HG03571 (cell line): ENCODE measurements around the gene SLC49A3.
"Not testable (repeated sequence)": the region's sequence is repeated elsewhere in the genome, so short reads cannot be mapped to it uniquely, and the experiment has no call there.

ENCODE experiments used
- ATAC-seq: cut with Tn5 transposase; IDR thresholded peaks from one replicate; pipeline ENCODE4 v1.9.1; 2021; ENCODE audit not compliant: unreplicated experiment

The SLC49A3 gene

DNA sequence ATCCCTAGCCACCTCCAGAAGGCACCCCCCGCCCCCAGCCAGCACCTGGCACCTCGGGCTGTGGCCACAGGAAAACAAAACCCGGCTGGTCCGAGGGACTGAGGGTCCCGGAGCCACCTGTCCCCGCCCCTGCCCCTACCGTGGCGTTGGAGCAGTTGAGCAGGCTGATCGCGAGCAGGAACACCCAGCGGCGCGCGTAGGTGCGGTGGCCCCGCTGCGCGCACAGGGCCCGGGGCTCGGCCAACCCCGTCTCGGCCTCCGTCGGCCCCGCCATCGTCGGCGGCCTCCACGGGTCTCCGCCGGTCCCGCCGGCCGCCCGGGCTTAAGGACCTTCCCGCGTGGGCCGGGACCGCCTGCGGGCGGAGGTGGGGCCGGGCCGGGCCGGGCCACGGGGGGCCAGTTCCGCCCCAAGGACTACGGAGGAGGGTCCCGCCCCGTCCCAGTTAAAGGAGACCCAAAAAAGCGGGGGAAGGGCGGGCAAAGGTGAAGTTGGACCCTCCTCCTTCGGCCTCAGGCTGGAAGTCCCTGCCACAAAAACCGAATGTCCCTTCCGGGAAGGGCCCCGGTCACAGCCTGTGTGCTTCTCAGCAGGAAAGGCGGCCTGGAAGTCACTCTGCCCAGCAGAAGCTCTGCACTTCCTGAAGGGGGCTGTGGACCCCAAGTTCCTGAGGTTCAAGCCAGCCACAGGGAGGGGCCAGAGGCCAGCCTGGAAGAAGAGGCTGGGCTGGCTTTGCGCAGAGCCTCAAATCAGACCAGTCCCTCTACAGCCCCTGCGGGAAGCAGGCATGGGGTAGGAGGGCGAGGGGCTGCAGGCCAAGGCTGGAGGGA is at the start of gene SLC49A3:
TSS of gene SLC49A3 (minus strand) at position 298 of the 828 bp plus-strand sequence. CDS start at position 274, 24 bp downstream.
- ATAC-seq: no peak

DNA sequence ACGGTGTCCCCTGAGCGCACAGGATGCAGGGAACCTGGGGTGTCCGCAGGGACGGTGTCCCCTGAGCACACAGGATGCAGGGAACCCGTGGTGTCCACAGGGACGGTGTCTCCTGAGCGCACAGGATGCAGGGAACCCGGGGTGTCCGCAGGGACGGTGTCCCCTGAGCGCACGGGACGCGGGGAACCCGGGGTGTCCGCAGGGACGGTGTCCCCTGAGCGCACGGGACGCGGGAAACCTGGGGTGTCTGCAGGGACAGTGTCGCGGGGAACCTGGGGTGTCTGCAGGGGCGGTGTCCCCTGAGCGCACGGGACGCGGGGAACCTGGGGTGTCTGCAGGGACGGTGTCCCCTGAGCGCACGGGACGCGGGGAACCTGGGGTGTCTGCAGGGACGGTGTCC is 47.6 kb upstream of the SLC49A3 start:
- ATAC-seq: not testable (repeated sequence)

DNA sequence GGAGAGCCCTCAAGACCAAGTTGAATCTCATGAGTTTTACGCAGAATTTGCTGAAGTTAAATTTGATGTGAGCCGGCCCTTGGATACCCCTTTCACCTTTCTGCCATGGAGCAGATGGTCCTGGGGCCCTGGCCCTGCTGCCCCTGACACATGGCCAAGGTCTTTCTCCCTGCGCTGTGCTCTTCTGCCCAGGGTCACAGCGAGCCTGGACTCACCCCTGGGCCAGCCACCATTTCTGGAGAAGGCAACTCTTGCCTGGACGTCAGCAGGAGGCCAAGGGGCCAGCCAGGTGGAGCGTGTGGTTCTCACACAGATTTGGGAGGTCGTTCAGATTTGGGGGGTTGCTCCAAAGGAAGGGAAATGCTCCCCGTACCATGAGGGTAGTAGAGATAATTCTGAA is 46.6 kb upstream of the SLC49A3 start:
- ATAC-seq: no peak

DNA sequence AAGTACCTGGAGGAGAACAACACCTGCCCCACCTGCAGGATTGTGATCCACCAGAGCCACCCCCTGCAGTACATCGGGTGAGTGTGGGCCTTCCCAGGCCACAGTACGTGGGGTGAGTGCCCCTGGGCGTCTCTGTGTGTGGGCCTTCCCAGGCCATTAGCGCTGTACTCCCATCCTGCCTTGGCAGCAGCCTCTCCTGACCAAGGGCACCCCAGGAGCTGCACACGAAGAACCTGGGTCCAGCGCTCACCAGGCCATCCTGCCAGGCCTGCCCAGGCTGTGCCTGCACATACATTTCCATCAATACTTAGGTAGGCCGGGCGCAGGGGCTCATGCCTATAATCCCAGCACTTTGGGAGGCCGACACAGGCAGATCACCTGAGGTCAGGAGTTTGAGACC is 46.0 kb upstream of the SLC49A3 start:
- ATAC-seq: no peak

DNA sequence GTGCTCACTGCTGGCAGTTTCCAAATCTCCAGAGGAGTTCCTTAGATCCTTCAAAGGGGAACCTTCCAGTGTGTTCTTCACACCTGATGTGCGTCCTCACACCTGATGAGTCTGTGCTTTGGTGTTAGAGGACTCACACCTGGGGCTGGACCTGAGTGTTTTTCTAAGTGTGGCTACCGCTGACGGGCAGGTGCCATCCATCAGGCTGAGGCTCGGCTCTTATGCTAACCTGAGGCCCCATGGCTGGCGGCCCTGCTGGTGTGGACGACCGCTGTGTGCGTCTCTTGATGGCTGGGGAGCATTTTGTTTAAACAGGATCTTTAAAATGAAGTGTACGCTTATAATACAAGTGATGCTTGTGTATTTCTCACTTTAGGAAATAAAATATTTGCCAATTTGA is 45.1 kb upstream of the SLC49A3 start:
- ATAC-seq: no peak

DNA sequence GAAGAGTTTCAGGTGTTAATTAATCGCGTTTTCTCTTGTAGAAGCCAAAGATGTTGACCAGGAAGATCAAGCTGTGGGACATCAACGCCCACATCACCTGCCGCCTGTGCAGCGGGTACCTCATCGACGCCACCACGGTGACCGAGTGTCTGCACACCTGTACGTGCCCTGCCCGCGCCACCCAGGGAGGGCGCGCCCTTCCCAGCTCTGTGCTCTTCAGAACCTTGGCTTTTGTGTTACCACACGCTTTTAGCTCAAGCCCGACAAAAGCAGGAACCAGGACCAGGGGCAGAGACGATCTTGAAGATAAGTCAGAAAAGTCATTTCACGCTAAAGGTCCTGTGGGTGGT is 44.7 kb upstream of the SLC49A3 start:
- no peak for ATAC-seq

DNA sequence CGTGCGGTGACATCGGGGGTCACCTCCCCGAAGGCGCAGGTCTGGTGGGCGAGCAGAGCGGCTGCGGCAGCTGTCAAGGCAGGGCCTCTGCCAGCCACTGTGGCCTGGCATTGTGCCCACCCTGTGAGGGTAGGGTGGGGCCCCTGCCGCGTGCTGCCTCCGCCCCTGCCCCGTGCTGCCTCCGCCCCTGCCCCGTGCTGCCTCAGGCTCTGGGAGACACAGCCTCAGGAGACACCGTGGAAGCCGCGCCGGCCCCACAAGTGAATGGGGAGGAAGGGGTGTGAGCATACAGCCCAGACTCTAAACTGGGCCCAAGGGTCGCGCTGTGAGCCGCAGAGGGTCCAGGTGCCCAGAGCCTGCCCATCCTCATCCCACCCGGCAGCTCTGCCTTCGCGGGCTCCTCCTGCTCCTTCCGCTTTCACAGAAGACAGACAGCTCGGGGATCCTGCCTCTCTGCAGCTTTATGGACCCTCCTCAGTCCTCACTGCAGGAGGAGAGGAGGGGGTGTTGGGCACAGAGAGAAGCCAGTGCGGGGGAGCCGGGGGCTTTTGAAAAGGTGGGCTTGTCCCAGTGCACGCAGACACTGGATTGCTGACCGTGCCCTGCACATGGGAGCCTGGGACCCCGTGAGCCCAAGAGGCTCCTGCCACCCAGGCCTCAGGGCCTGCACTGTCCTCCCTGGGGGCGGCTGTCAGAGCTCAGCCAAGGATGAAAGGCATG is 44.1 kb upstream of the SLC49A3 start:
- ATAC-seq: no peak

DNA sequence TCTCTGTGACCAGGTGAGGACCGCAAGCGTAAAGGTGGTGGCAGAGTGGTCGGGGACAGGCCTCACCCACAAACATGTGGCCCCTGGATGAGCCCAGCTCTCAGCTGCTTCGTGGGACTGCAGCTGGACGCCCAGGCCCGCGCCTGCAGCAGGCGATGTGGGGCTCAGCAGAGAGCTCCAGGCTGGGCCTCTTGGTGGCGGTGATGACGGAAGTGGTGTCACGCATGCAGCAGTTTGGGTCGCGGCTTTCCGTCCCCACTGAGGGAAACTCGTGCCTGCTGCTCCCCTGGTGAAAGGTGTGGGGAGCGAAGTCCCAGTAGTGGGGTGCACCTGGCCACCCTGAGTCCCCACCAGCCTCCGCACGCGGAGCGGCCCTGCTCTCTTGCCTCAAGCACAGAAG is 43.5 kb upstream of the SLC49A3 start:
- ATAC-seq: no peak

DNA sequence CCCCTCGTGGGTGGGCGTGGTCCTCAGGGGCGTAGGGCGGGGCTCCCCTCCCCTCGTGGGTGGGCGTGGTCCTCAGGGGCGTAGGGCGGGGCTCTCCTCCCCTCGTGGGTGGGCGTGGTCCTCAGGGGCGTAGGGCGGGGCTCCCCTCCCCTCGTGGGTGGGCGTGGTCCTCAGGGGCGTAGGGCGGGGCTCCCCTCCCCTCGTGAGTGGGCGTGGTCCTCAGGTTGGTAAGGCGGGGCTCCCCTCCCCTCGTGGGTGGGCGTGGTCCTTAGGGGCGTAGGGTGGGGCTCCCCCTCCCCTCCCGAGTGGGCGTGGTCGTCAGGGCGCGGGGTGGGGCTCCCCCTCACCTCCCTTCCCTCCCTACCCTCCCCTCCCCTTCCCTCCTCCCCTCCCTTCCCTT is 43.0 kb upstream of the SLC49A3 start:
- not testable (repeated sequence) for ATAC-seq

DNA sequence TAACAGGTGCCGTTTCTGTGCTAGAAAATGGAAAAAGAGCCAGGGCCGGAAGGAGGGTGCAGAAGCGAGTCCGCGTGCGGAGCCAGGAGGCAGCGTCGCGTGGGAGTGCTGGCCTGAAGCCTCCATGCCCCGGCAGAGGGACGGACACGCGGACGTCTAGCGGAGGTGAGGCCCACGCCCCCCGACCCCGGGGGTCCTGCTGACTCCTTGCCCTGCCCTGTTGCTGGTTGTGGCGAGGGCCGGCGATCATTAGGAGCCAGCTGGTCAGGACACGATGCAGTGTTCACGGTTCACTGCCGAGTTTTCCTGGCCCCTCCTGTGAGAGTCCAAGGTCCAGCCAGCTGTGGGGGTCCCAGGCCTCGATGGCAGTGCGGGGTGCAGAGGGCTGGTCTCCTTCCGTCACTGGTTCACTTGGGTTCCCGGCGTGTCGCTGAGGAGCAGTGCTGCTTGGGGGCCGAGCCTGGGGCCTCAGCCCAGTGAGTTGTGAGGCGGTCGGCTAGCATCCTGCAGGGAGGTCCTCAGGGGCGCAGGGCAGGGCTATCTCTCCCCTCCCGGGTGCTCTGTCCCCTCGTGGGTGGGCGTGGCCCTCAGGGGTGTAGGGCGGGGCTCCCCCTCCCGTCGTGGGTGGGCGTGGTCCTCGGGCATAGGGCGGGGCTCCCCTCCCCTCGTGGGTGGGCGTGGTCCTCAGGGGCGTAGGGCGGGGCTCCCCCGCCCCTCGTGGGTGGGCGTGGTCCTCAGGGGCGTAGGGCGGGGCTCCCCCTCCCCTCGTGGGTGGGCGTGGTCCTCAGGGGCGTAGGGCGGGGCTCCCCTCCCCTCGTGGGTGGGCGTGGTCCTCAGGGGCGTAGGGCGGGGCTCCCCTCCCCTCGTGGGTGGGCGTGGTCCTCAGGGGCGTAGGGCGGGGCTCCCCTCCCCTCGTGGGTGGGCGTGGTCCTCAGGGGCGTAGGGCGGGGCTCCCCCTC is 42.3 kb upstream of the SLC49A3 start:
- ATAC-seq: not testable (repeated sequence)

DNA sequence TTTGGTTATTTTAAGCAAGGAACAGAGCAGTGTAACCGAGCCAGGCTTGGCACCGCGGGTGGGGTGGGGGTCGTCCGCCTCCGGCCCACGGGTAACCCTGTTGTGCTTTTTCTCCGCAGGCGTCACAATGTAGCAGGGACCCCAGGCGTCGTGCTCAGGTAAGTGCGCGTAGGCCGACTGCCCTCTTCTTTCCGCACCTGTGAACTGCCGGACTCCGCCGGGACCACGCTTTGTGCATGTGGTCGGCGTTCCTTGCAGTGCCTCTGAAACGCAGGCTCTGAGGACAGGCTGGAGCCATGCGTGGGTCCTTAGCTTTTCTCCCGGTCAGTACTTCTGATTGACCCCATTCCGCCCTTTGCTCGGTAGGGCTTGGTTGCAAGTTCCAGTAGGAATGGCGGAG is 41.6 kb upstream of the SLC49A3 start:
- ATAC-seq: no peak

DNA sequence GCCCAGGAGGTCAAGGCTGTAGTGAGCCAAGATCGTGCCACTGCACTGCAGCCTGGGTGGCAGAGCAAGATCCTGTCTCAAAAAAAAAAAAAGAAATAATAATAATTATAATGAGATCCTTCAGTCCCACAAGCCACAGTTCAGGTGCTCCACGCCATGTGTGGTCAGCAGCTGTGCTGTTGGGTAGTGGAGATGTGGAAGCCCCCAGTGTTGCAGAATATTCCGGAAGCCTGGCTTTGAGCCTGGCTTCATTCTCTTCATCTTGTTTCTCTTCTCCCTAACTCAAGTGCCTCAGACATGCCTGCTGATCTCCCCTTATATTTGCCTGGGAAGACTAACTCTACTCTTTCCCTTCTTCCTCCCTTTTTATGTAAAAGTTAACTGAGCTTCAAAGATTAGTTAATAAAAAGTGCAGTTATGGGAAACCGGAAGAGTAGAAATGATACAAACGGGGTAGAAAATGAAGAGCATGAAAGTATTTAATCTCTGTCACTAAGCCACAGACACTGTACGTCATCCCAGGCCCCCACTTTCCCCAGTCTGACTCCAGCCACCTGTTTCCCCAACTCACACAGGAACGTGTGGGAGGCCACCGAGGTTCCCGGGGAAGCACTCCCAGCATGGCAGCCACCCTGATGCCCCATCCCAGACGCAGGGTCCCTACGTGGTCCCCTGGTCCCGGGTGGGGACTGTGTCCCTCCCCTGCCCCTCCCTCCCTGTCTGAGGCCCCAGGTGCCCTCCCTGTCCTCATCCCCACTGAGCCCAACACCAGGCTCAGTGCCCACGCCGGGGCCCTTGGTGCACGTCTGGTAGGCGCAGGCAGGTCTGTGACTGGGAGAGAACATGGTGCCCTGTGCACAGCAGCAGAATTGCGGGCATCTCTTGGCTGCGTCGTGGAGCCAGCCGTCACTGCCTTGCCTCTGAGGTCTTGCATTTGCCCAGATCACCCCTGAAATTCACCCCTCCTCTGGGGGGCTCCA is 40.7 kb upstream of the SLC49A3 start:
- ATAC-seq: no peak

DNA sequence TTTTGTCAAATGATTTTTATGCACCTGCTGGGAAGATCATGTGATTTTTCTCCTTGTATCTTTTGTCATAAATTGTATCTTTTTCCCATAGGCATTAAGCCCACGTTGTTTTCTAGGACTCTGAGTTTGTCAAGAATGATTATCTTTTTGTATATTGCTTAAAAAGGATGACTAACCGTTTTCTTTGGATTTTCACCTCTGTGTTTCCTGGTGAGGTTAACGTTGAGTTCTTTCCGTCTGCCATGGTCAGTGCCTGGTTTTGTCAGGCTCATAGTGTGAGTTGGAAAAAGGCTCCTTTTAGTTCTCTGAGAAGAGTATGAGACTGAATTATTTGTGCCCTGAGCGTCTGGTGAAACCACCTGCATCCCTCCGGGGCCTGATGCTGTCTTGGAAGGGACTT is 38.6 kb upstream of the SLC49A3 start:
- ATAC-seq: no peak

DNA sequence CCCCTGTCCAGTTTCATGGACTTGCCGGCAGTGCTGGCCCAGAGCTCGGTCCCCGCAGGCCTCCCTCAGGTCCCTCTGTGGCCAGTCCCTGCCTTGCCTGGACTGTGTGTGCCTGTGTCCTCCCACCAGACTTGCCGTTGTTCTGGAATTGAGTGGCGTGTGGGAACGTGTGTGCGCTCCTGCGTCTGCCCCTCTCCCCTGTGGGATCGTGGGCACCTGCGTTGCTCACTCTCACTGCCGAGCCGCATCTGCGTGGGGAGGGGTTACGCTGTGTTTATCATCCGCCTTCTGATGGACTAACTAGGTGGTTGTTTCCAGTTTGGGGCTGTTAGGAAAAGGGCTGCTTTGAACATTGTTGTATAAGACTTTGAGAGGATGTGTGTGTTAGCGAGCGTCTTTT is 37.9 kb upstream of the SLC49A3 start:
- no peak for ATAC-seq

DNA sequence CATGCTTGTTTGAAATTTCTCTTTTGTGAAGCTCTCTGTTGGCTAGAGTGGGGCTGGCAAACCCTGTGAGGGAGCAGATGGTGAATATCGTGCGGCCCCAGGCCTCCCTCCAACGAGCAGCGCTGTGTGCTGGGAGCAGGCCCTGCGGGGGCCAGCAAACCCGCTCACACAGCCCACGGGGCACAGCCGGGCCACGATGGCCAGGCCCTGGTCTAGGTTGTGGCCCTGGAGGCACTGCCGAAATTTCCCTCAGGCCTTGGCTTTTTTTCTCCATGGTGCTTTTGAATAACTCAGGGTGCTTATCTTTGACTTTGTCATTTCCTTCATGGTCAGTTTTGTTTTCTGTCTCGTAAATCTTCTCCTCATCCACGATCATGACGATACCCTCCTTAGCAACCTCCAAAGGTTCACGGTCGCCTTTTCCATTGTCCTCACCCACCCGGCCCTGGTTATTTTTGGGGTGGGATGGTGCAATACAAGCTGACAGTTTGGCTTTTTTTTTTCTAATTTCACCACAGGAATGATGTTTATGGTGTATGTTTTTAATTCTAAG is 37.4 kb upstream of the SLC49A3 start:
- no peak for ATAC-seq

DNA sequence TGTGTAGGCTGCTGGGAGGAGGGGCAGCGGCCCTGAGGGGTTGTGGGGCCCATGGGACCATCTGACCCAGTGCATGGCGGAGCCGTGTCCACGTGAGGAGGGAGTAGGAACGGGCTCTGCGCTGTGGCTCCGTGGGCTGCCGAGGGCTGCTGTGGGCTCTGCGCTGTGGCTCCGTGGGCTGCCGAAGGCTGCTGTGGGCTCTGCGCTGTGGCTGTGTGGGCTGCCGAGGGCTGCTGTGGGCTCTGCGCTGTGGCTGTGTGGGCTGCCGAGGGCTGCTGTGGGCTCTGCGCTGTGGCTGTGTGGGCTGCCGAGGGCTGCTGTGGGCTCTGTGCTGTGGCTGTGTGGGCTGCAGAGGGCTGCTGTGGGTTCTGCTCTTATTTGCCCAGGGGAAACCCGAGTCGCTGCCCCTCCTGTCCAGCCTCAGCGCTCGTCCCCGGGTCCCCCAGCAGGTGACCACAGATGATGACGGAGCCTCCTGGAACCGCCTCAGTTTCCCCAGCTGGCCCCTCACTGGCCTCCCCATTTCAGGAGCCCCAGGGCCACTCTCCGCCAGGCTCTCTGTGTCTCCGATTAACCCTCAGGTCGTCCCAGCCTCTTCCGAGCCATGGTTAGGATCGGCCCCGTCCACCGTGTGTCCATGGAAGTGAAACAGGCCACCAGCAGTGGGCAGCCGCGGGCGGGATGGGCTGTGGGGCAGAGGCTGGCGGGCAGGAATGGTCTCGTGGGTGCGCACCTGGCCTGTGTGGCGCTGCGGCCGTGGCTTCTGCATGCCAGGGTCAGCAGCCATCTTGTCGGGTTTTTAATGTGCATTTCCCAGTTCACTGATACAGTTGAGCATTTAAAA is 36.7 kb upstream of the SLC49A3 start:
- no peak for ATAC-seq

DNA sequence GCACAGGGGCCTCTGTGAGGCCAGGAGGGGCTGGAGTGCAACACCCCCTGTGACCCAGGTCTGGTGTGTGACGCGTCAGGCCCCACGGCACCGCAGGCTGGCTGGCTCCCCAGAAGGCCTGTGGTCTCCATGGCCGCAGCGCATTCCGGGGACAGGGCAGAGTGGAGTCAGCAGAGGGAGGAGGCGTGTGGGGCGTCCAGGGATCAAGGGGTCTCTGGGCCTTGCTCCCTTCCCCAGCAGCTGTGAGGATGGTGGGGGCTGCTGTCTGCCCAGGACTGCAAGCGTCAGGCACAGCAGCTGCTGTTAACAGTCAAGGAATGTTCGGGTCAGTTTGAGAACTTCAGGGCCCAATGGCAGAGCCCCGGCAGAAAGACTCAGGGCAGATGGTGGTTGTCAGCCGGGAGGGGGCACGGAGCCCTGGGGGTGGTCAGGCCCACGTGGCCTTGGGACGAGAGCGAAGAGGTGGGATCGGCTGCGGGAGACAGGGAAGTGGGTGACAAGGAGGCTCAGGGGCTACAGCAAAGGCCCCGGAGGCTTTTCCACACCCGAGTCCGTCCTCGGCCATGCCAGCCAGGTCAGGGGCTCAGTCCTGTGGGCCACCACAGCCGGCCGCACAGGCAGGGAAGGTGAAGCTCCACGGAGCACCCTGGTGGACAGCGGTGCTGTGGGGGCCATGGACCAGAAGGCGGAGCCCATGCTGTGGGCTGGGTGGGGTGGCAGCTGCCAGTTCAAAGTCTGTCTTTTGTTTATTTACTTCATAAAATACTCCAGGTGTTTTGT is 35.0 kb upstream of the SLC49A3 start:
- no peak for ATAC-seq

DNA sequence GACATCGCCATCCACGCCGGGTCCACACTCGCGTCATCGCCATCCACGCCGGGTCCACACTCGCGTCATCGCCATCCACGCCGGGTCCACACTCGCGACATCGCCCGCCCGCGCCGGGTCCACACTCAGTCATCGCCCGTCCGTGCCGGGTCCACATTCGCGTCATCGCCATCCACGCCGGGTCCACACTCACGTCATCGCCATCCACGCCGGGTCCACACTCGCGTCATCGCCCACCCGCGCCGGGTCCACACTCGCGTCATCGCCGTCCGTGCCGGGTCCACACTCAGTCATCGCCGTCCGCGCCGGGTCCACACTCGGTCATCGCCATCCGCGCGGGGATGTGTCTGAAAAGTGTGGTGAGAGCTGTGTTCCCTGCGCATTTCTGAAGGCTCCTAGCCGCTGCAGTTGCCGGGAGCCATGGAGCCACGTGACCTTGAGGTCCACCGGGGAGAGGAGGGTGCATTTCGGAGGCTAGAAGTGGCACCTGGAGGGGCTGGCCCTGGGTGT is 34.0 kb upstream of the SLC49A3 start:
- ATAC-seq: no peak
